Mesothelial cell of epicardium (in vitro differentiated cells): ENCODE data around the gene OPRL1. TPM values are rescaled to one million over a fixed set of nuclear protein-coding genes. Genes with fewer than 3 reads are reported as not detected.

ENCODE experiments used
- DNase-seq, 2 experiments: peaks; one replicate each; pipeline ENCODE4 v3.0.0; 2021; ENCODE audit warnings: low spot score in 2 of 2; ENCODE audit not compliant: unreplicated experiment in 2 of 2
- H3K27ac Mint-ChIP-seq: 2 replicates; pipeline ENCODE4 v1.8.0; 2021; ENCODE audit warnings: mixed read lengths
- H3K27me3 Mint-ChIP-seq: 2 replicates; pipeline ENCODE4 v1.8.0; 2021; ENCODE audit warnings: low read depth, mixed read lengths
- H3K36me3 Mint-ChIP-seq: 2 replicates; pipeline ENCODE4 v1.8.0; 2021; ENCODE audit warnings: mixed read lengths
- H3K4me1 Mint-ChIP-seq: 2 replicates; pipeline ENCODE4 v1.8.0; 2021; ENCODE audit warnings: mixed read lengths
- H3K4me3 Mint-ChIP-seq: 2 replicates; pipeline ENCODE4 v1.8.0; 2021; ENCODE audit warnings: mild to moderate bottlenecking, moderate library complexity, mixed read lengths
- H3K9me3 Mint-ChIP-seq: 2 replicates; pipeline ENCODE4 v1.8.0; 2021; ENCODE audit warnings: mixed read lengths
- CTCF ChIP-seq: fragments of 200-600 bp; sonication (generic); IDR thresholded peaks from one replicate; pipeline ENCODE4 v1.5.0; 2021; ENCODE audit warnings: antibody characterized with exemption; ENCODE audit not compliant: unreplicated experiment
- total RNA-seq: library from RNA; stranded (reverse); gene quantifications from 3 replicates; pipeline ENCODE4 v1.2.1, GENCODE V29; 2021

OPRL1 gene
- total RNA-seq, 1 donor from 2014 or later = 2.5 TPM

- H3K4me1 Mint-ChIP-seq = peaks cover 30% of the 10 kb centered on the region
- peak; percentile 67 to 87 for DNase-seq
- H3K4me3 Mint-ChIP-seq = no peak overlapping the region
- H3K27me3 Mint-ChIP-seq = peaks cover 7% of the 10 kb centered on the region
- H3K27ac Mint-ChIP-seq = no peak overlapping the region
- peak; percentile 74 for TF ChIP-seq CTCF
- no peaks in the 10 kb centered on the region for H3K36me3 Mint-ChIP-seq
- H3K9me3 Mint-ChIP-seq = no peaks in the 10 kb centered on the region
Observed at GRCh38 chr20:64057628-64058498, 22.0 kb upstream of the OPRL1 start.

GRCh38 chr20:64058536-64058935, 21.3 kb upstream of the OPRL1 start:
- DNase-seq = no peak
- H3K27ac Mint-ChIP-seq = no peak overlapping the region

GRCh38 chr20:64062276-64062595, 17.6 kb upstream of the OPRL1 start:
- Mint-ChIP-seq H3K27ac (peak overlapping the region; percentile 79), H3K9me3 (no peaks in the 10 kb centered on the region), H3K4me1 (peaks cover 26% of the 10 kb centered on the region), H3K36me3 (no peaks in the 10 kb centered on the region), H3K27me3 (no peaks in the 10 kb centered on the region), H3K4me3 (peak overlapping the region; percentile 81)
- no peak for DNase-seq
- TF ChIP-seq CTCF = no peak

More at GRCh38 chr20:64058536-64058935, 21.3 kb upstream of the OPRL1 start:
- TF ChIP-seq CTCF = no peak
- H3K4me1 Mint-ChIP-seq = peaks cover 25% of the 10 kb centered on the region
- H3K27me3 Mint-ChIP-seq = peaks cover 2% of the 10 kb centered on the region
- H3K9me3 Mint-ChIP-seq = no peaks in the 10 kb centered on the region
- H3K36me3 Mint-ChIP-seq = no peaks in the 10 kb centered on the region
- no peak overlapping the region for H3K4me3 Mint-ChIP-seq

- H3K4me1 Mint-ChIP-seq = peaks cover 26% of the 10 kb centered on the region
- no peaks in the 10 kb centered on the region for H3K27me3 Mint-ChIP-seq
- no peaks in the 10 kb centered on the region for H3K9me3 Mint-ChIP-seq
- H3K36me3 Mint-ChIP-seq = no peaks in the 10 kb centered on the region
- peak; percentile 92 to 96 for DNase-seq
- peak within 1 kb of the TSS; percentile 79 for H3K27ac Mint-ChIP-seq
- no peak for TF ChIP-seq CTCF
- peak within 1 kb of the TSS; percentile 81 for H3K4me3 Mint-ChIP-seq
Observed at GRCh38 chr20:64062596-64063388, 17.1 kb upstream of the OPRL1 start, which contains the start of gene TCEA2. TSS of gene TCEA2 (plus strand) at chr20:64063198. CDS start at chr20:64063313, 115 bp downstream.

GRCh38 chr20:64063389-64064144, 16.3 kb upstream of the OPRL1 start:
- no peaks in the 10 kb centered on the region for H3K27me3 Mint-ChIP-seq
- no peak for DNase-seq
- peak overlapping the region; percentile 81 for H3K4me3 Mint-ChIP-seq
- H3K4me1 Mint-ChIP-seq = peaks cover 23% of the 10 kb centered on the region
- H3K27ac Mint-ChIP-seq = peak overlapping the region; percentile 68
- TF ChIP-seq CTCF = no peak
- no peaks in the 10 kb centered on the region for H3K36me3 Mint-ChIP-seq
- no peaks in the 10 kb centered on the region for H3K9me3 Mint-ChIP-seq
